ENCODE measurements around the gene TCEAL6.
"Not testable (repeated sequence)": the region's sequence is repeated elsewhere in the genome, so short reads cannot be mapped to it uniquely, and the experiment has no call there.

The TCEAL6 gene

GRCh38 chrX:102142274-102142673 lies at the start of gene TCEAL6:
Gene TCEAL6, minus strand, starts transcription at chrX:102142481.
- not testable (repeated sequence) for DNase-seq

- DNase-seq, result no peak
Observed at GRCh38 chrX:102185967-102186720, 43.9 kb upstream of the TCEAL6 start.

GRCh38 chrX:102155806-102156179 lies 13.5 kb upstream of the TCEAL6 start, which contains the start of gene BEX5:
Gene BEX5, minus strand, starts transcription at chrX:102155977. Its CDS starts 1,712 bp downstream, at chrX:102154265.
- peak; percentile 89 for DNase-seq

GRCh38 chrX:102154900-102155805 lies 12.9 kb upstream of the TCEAL6 start:
- peak; percentile 9 for DNase-seq

GRCh38 chrX:102154218-102154860 lies 12.1 kb upstream of the TCEAL6 start:
- peak; percentile 2 for DNase-seq

GRCh38 chrX:102141631-102142030 lies 650 bp downstream of the TCEAL6 start:
- not testable (repeated sequence) for DNase-seq

- not testable (repeated sequence) for DNase-seq
Observed at GRCh38 chrX:102140876-102141275, 1.4 kb downstream of the TCEAL6 start.

- no peak for DNase-seq
Observed at GRCh38 chrX:102138064-102138463, 4.2 kb downstream of the TCEAL6 start.

GRCh38 chrX:102129473-102129872 lies 12.8 kb downstream of the TCEAL6 start:
- peak; percentile 22 for DNase-seq

- no peak for DNase-seq
Observed at GRCh38 chrX:102126863-102127262, 15.4 kb downstream of the TCEAL6 start.

GRCh38 chrX:102126080-102126818 lies 16.0 kb downstream of the TCEAL6 start:
- not testable (repeated sequence) for DNase-seq

GRCh38 chrX:102125436-102125835 lies 16.8 kb downstream of the TCEAL6 start, which contains the start of gene TCEAL2:
Gene TCEAL2, plus strand, starts transcription at chrX:102125679. Its CDS starts 1,152 bp downstream, at chrX:102126831.
- peak; percentile 37 for DNase-seq

GRCh38 chrX:102125014-102125413 lies 17.3 kb downstream of the TCEAL6 start:
- not testable (repeated sequence) for DNase-seq

GRCh38 chrX:102115748-102116147 lies 26.5 kb downstream of the TCEAL6 start:
- DNase-seq, result no peak

- no peak for DNase-seq
Observed at GRCh38 chrX:102113367-102113766, 28.9 kb downstream of the TCEAL6 start.
